HG03460 (cell line): Measurements from ENCODE around the gene RIC1.

Experiments used
- ATAC-seq: cut with Tn5 transposase; IDR thresholded peaks from one replicate; pipeline ENCODE4 v1.9.1; 2021; ENCODE audit not compliant: unreplicated experiment

Gene RIC1

GRCh38 chr9:5819174-5819573, 190.3 kb downstream of the RIC1 start:
- no peak for ATAC-seq

- ATAC-seq, result no peak
These were observed 191.5 kb downstream of the RIC1 start for GRCh38 chr9:5820425-5820824.

- ATAC-seq, result no peak
These were observed 196.3 kb downstream of the RIC1 start for GRCh38 chr9:5825223-5825622.
